ENCODE measurements around the gene PNPLA6. TPM values are rescaled to one million over a fixed set of nuclear protein-coding genes. Genes with fewer than 3 reads are reported as not detected.

The PNPLA6 gene
- total RNA-seq, 1 experiment from 2014 or later = 14.2 TPM

- H3K27ac ChIP-seq = no peak within 1 kb of the TSS
- no peaks in the 10 kb centered on the region for H3K9me3 ChIP-seq (replicated peaks)
- peaks cover 4% of the 10 kb centered on the region; the same call in 1 of the 2 replicates for H3K4me1 ChIP-seq
- H3K36me3 ChIP-seq = no peaks in the 10 kb centered on the region
- H3K4me3 ChIP-seq = peak within 1 kb of the TSS; percentile 68
- H3K27me3 ChIP-seq = no peaks in the 10 kb centered on the region
- peak; percentile 98 for DNase-seq
Measured at GRCh38 chr19:7522072-7522922, 13.2 kb upstream of the PNPLA6 start, which contains the start of gene MCOLN1. MCOLN1 (plus strand) TSS chr19:7522624; CDS start chr19:7522751, 127 bp downstream.

- Histone ChIP-seq H3K4me3 (peak overlapping the region; percentile 68), H3K27ac (no peak overlapping the region), H3K27me3 (no peaks in the 10 kb centered on the region), H3K9me3 (replicated peaks) (no peaks in the 10 kb centered on the region), H3K4me1 (peaks cover 4% of the 10 kb centered on the region; the same call in 1 of the 2 replicates), H3K36me3 (no peaks in the 10 kb centered on the region)
- no peak for DNase-seq
Measured at GRCh38 chr19:7522923-7523667, 12.4 kb upstream of the PNPLA6 start.

GRCh38 chr19:7524523-7524922 is 11.0 kb upstream of the PNPLA6 start:
- no peaks in the 10 kb centered on the region for H3K27me3 ChIP-seq
- H3K9me3 ChIP-seq (replicated peaks) = no peaks in the 10 kb centered on the region
- H3K4me1 ChIP-seq = peaks cover 4% of the 10 kb centered on the region; the same call in 1 of the 2 replicates
- no peak overlapping the region for H3K4me3 ChIP-seq
- no peaks in the 10 kb centered on the region for H3K36me3 ChIP-seq
- H3K27ac ChIP-seq = no peak overlapping the region
- no peak for DNase-seq

DNA sequence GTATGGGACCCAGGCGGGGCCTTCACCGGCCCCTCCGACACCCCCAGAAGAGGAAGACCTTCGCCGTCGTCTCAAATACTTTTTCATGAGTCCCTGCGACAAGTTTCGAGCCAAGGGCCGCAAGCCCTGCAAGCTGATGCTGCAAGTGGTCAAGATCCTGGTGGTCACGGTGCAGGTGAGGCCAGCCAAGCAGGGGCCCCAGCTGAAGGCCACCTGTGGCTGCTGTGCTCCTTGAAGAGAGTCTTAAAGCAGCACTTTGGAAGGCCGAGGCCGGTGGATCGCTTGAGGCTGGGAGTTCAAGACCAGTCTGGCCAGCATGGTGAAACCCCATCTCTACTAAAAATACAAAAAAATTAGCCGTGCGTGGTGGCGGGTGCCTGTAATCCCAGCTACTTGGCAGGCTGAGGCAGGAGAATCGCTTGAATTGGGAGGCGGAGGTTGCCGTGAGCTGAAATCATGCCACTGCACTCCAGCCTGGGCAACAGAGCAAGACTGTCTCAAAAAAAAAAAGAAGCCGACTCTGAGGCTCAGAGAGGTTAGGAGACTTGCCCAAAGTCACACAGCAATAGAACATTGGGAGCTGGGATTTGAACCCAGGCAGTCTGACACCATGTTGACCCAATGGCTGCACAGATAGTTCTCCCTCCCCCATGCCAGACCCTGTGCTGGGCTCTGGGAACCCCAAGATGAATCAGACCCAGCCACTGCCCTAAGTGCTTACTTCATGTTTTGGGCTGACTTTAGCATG is 10.4 kb upstream of the PNPLA6 start:
- H3K4me3 ChIP-seq = no peak overlapping the region
- peaks cover 4% of the 10 kb centered on the region; the same call in 1 of the 2 replicates for H3K4me1 ChIP-seq
- no peak overlapping the region for H3K27ac ChIP-seq
- H3K9me3 ChIP-seq (replicated peaks) = no peaks in the 10 kb centered on the region
- no peaks in the 10 kb centered on the region for H3K27me3 ChIP-seq
- no peaks in the 10 kb centered on the region for H3K36me3 ChIP-seq
- DNase-seq = no peak

- Histone ChIP-seq H3K36me3 (no peaks in the 10 kb centered on the region), H3K27ac (no peak overlapping the region), H3K9me3 (replicated peaks) (no peaks in the 10 kb centered on the region), H3K4me1 (peaks cover 4% of the 10 kb centered on the region; the same call in 1 of the 2 replicates), H3K27me3 (no peaks in the 10 kb centered on the region), H3K4me3 (no peak overlapping the region)
- no peak for DNase-seq
Measured at GRCh38 chr19:7526059-7526929, 9.2 kb upstream of the PNPLA6 start.

DNA sequence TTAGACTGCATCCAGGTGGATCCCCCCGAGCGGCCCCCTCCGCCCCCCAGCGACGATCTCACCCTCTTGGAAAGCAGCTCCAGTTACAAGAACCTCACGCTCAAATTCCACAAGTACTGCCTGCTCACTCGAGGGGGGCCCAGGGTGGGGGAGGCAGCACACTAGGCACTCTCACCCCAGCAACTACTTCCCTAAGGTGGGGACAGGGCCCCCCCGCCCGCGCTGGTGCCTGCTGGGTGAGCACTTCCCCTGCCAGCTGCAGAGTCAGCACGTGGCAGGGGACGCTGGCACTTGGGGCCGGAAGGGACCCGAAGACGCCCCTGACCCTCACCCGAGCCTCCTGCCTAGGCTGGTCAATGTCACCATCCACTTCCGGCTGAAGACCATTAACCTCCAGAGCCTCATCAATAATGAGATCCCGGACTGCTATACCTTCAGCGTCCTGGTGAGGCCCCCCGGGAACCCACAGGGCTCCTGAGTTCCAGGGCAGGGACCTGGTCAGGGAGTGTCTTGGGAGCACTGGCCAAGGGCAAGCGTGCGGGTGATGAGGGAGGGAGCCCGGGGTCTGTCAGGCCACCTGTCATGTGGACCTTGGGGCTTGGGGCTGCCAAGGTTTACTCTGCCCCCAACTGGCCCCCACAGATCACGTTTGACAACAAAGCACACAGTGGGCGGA is 7.9 kb upstream of the PNPLA6 start:
- no peak overlapping the region for H3K4me3 ChIP-seq
- no peaks in the 10 kb centered on the region for H3K9me3 ChIP-seq (replicated peaks)
- H3K27ac ChIP-seq = no peak overlapping the region
- DNase-seq = no peak
- no peaks in the 10 kb centered on the region for H3K36me3 ChIP-seq
- no peaks in the 10 kb centered on the region for H3K27me3 ChIP-seq
- peaks cover 4% of the 10 kb centered on the region; the same call in 1 of the 2 replicates for H3K4me1 ChIP-seq

DNA sequence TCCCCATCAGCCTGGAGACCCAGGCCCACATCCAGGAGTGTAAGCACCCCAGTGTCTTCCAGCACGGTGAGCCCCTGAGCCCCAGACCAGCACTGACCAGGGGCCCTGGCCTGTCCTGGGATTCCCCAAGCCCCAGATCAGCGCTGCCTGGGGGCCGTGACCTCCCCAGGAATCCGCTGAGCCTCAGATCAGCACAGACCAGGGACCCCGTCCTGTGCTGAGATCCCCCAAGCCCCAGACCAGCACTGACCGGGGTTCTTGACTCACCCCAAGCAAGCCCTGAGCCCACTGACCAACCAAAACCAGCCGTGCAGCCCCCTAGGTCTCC is 7.4 kb upstream of the PNPLA6 start:
- no peak overlapping the region for H3K4me3 ChIP-seq
- no peaks in the 10 kb centered on the region for H3K36me3 ChIP-seq
- H3K27me3 ChIP-seq = no peaks in the 10 kb centered on the region
- peaks cover 4% of the 10 kb centered on the region; the same call in 1 of the 2 replicates for H3K4me1 ChIP-seq
- no peaks in the 10 kb centered on the region for H3K9me3 ChIP-seq (replicated peaks)
- no peak for DNase-seq
- H3K27ac ChIP-seq = no peak overlapping the region

DNA sequence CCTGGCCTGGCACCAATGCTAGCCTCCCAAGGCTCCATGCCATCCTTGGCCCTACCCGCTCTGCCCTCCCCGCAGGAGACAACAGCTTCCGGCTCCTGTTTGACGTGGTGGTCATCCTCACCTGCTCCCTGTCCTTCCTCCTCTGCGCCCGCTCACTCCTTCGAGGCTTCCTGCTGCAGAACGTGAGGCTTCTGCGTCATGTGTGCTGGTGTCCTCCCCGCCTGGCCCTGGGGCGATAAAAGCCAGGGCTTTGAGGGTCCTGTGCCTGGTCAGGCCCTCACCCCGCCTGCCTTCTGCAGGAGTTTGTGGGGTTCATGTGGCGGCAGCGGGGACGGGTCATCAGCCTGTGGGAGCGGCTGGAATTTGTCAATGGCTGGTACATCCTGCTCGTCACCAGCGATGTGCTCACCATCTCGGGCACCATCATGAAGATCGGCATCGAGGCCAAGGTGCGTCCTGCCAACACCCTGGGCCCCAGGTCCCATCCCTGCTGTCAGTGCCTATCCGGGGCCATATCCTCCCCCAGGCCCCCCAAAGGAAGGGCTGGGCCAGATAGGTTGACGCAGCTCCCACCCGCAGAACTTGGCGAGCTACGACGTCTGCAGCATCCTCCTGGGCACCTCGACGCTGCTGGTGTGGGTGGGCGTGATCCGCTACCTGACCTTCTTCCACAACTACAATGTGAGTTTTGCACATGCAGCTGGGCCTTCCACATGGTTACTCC is 6.8 kb upstream of the PNPLA6 start:
- no peaks in the 10 kb centered on the region for H3K9me3 ChIP-seq (replicated peaks)

GRCh38 chr19:7529246-7529600 is 6.3 kb upstream of the PNPLA6 start:
- DNase-seq = no peak
- no peaks in the 10 kb centered on the region for H3K36me3 ChIP-seq
- H3K4me3 ChIP-seq = no peak overlapping the region

More for the DNA sequence above, 6.8 kb upstream of the PNPLA6 start:
- DNase-seq = no peak
- Histone ChIP-seq H3K36me3 (no peaks in the 10 kb centered on the region), H3K27me3 (no peaks in the 10 kb centered on the region), H3K4me3 (no peak overlapping the region), H3K4me1 (no peaks in the 10 kb centered on the region), H3K27ac (no peak overlapping the region)

GRCh38 chr19:7529610-7530490 is 5.7 kb upstream of the PNPLA6 start:
- H3K9me3 ChIP-seq (replicated peaks) = no peaks in the 10 kb centered on the region
- H3K36me3 ChIP-seq = no peaks in the 10 kb centered on the region
- no peaks in the 10 kb centered on the region for H3K27me3 ChIP-seq
- DNase-seq = no peak
- no peaks in the 10 kb centered on the region for H3K4me1 ChIP-seq
- no peak overlapping the region for H3K4me3 ChIP-seq
- no peak overlapping the region for H3K27ac ChIP-seq

More at GRCh38 chr19:7529246-7529600, 6.3 kb upstream of the PNPLA6 start:
- H3K27me3 ChIP-seq = no peaks in the 10 kb centered on the region
- no peaks in the 10 kb centered on the region for H3K9me3 ChIP-seq (replicated peaks)
- H3K4me1 ChIP-seq = no peaks in the 10 kb centered on the region
- H3K27ac ChIP-seq = no peak overlapping the region

GRCh38 chr19:7533281-7533885 is 2.1 kb upstream of the PNPLA6 start:
- H3K4me1 ChIP-seq = no peaks in the 10 kb centered on the region
- peak overlapping the region; percentile 55 for H3K27ac ChIP-seq
- H3K27me3 ChIP-seq = no peaks in the 10 kb centered on the region
- peak overlapping the region; percentile 65 for H3K4me3 ChIP-seq
- no peaks in the 10 kb centered on the region for H3K9me3 ChIP-seq (replicated peaks)
- no peaks in the 10 kb centered on the region for H3K36me3 ChIP-seq
- peak in 1 of 2 experiments; percentile 10 for DNase-seq

- Histone ChIP-seq H3K27me3 (no peaks in the 10 kb centered on the region), H3K36me3 (no peaks in the 10 kb centered on the region), H3K27ac (peak overlapping the region; percentile 55), H3K4me3 (peak overlapping the region; percentile 65), H3K4me1 (no peaks in the 10 kb centered on the region), H3K9me3 (replicated peaks) (no peaks in the 10 kb centered on the region)
- DNase-seq = peak; percentile 76 to 84
Measured at GRCh38 chr19:7533925-7534480, 1.5 kb upstream of the PNPLA6 start.
